ENCODE data around the gene MPRIP.

The MPRIP gene

DNA sequence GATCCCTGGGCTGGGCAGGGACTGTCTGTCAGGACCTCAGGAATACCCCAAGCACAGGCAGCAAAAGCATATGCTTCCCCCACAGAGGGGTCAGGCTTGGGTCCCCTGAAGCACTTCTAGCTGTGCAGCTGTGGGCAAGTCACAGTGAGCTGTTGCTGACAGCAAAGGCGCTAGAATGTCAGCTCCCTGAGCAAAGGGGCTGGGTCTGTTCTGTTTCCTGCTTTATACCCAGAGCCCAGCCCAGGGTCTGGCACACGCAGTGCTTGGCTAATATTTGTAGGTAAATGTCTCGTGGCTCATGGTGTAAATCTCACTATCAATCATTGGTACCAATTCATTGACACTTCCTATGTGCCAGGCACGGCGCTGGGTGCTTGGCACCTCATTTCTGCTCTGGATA, 16.6 kb upstream of the MPRIP start:
- TF ChIP-seq, protein P1, sequence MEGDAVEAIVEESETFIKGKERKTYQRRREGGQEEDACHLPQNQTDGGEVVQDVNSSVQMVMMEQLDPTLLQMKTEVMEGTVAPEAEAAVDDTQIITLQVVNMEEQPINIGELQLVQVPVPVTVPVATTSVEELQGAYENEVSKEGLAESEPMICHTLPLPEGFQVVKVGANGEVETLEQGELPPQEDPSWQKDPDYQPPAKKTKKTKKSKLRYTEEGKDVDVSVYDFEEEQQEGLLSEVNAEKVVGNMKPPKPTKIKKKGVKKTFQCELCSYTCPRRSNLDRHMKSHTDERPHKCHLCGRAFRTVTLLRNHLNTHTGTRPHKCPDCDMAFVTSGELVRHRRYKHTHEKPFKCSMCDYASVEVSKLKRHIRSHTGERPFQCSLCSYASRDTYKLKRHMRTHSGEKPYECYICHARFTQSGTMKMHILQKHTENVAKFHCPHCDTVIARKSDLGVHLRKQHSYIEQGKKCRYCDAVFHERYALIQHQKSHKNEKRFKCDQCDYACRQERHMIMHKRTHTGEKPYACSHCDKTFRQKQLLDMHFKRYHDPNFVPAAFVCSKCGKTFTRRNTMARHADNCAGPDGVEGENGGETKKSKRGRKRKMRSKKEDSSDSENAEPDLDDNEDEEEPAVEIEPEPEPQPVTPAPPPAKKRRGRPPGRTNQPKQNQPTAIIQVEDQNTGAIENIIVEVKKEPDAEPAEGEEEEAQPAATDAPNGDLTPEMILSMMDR (conservative IDR thresholded peaks at IDR 0.05; ENCODE audit: control insufficient read depth, insufficient read depth, low read depth, low read length) = no peak
- DNase-seq (ENCODE audit: low read depth) = no peak
- no peak overlapping the region for H3K4me3 ChIP-seq (ENCODE audit: control insufficient read depth, low read depth, low read length)

DNA sequence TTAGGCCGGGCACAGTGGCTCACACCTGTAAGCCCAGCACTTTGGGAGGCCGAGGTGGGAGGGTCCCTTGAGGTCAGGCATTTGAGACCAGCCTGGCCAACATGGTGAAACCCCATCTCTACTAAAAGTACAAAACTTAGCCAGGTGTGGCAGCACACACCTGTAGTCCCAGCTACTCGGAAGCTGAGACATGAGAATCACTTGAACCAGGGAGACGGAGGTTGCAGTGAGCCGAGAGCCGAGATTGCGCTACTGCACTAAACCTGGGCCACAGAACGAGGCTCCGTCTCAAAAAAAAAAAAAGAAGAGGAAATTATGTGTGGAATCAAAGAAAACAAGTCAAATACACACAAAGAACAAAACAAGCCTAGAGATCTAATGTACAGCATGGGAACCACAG, 16.1 kb upstream of the MPRIP start:
- H3K4me3 ChIP-seq (ENCODE audit: control insufficient read depth, low read depth, low read length) = no peak overlapping the region
- DNase-seq (ENCODE audit: low read depth) = no peak
- TF ChIP-seq, protein P1 (conservative IDR thresholded peaks at IDR 0.05; ENCODE audit: control insufficient read depth, insufficient read depth, low read depth, low read length) = no peak

DNA sequence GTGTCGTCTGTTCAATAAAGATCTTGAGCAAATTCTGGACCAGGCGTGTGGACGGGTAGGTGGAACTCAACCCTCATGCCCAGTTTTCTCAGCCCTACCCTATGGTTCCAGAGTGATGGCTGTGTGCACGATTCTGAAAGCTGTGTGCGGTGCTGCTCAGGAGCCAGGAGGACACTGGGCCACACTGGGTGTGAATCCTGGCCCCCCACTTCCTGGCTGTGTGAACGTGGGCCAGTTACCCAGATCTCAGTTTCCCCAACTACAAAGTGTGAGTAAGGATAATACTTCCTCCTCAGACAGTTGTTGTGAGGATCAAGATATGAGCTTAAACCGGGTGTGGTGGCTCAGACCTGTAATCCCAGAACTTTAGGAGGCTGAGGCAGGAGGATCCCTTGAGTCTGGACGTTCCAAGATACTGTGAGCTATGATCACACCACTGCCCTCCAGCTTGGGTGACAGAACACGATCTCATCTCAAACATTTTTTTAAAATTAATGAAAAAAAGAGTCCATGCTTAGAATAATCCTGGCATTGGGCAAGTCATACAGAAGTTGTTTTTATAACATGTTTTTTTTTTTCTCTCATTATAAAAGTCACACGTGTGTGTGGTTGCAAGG, 14.7 kb upstream of the MPRIP start:
- DNase-seq (ENCODE audit: low read depth) = no peak
- no peak overlapping the region for H3K4me3 ChIP-seq (ENCODE audit: control insufficient read depth, low read depth, low read length)
- TF ChIP-seq, protein P1 (conservative IDR thresholded peaks at IDR 0.05; ENCODE audit: control insufficient read depth, insufficient read depth, low read depth, low read length) = no peak

DNA sequence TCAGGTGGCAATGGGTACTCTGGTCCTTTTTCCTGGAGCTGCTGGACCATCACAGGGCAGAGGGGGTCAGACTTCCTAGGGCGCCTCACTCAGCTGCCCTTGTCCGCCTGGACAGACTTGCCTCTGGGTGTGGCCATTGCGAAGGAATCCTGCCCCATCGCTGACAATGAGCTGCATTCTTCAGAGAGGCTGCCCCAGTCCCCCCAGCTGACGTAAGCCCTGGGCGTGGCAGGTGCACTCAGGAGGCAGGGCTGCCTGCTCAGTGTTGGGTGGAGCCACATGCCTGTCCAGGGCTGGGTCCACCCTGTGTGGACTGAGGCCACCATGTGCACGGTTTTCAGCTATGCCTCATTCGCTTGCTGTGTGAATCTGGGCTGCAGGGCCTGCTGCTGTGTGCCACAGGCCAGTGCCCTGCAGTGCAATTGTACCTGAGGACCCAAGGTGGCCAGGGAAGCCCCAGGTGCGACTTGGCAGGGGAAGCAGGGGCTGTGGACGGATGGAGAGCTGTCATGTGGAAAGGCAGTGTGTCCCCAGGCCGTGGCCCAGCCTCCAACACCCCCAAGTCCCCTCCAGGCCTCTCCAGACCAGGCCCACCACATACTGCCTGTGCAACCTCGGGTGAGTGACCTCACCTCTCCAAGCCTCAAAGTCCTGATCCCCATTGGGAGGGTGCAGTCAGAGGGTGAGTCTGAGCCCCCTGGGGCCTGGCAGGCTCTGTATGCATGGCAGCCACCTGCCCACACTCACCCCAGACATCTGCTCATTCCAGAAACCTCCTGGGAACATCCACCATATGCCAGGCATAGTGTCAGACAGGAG, 14.0 kb upstream of the MPRIP start:
- peak; percentile 66 for DNase-seq (ENCODE audit: low read depth)
- H3K4me3 ChIP-seq (ENCODE audit: control insufficient read depth, low read depth, low read length) = no peak overlapping the region
- TF ChIP-seq, protein P1 (conservative IDR thresholded peaks at IDR 0.05; ENCODE audit: control insufficient read depth, insufficient read depth, low read depth, low read length) = no peak

DNA sequence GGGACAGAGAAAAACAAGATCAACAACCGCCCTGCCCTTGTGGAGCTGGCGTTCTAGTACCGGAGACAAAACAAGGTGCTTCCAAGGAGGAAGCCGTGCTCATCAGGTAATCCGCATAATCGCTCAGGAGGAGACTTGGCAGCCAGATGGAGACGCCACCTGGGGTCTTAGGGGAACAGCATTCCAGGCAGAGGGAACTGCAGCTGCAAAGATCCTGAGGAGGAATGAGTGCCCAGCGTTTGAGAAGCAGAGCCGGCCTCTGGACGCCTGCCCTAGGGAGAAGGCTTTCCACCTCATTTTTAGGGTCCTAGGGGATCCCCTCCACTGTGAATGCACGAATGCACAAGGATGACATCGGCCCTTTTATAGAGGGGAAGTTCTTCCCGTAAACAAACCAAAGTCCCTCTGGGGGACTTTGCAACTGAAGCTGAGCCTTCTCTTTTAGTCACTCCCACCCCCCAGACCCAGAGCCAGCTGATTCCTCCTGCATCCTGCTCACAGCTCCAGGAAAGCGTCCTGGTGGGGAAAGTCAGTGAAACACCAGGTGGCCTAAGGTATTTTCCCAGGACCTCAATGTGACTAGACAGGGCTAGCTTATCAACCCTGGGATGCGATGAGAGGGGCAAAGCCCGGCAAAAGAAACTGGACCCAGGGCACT, 13.2 kb upstream of the MPRIP start:
- TF ChIP-seq, protein P1 (conservative IDR thresholded peaks at IDR 0.05; ENCODE audit: control insufficient read depth, insufficient read depth, low read depth, low read length) = no peak
- no peak for DNase-seq (ENCODE audit: low read depth)
- H3K4me3 ChIP-seq (ENCODE audit: control insufficient read depth, low read depth, low read length) = no peak overlapping the region

DNA sequence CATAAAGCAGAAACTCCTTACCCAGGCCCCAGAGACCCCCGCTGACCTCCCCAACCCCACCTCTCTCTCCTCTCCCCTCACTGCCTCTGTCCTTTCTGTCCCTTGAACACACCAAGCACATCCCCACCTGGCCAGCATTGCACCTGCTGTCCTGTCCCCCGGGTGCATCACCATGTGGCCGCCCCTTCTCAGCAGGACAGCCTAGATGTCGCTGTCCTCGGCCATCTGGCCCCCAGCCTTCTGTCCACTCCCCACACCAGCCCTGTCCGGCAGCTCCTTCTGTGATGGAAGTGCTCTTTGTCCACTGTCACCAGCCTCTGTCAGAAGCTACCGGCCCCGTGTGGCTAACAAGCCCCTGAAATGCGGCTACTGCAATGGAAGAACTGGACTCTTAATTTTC, 12.3 kb upstream of the MPRIP start:
- no peak for DNase-seq (ENCODE audit: low read depth)
- TF ChIP-seq, protein P1 (conservative IDR thresholded peaks at IDR 0.05; ENCODE audit: control insufficient read depth, insufficient read depth, low read depth, low read length) = no peak

More for the DNA sequence above, 12.3 kb upstream of the MPRIP start:
- H3K4me3 ChIP-seq (ENCODE audit: control insufficient read depth, low read depth, low read length) = no peak overlapping the region
